OCI-LY7 (cell line): ENCODE data around the gene TNIK.

ENCODE experiments used
- CTCF ChIP-seq: fragments of 200-600 bp; sonication (generic); conservative IDR thresholded peaks from 2 replicates; pipeline ENCODE4 v1.5.1; 2014; ENCODE audit warnings: mild to moderate bottlenecking, antibody characterized with exemption, low read length, moderate library complexity, mixed read lengths
- EZH2phosphoT487 ChIP-seq: fragments of 200-600 bp; sonication (generic); IDR thresholded peaks from 2 replicates; pipeline ENCODE4 v1.6.1; 2018; ENCODE audit warnings: low read depth, borderline replicate concordance, mild to moderate bottlenecking, mixed run types, antibody characterized with exemption, low read length, moderate library complexity, mixed read lengths

DNA sequence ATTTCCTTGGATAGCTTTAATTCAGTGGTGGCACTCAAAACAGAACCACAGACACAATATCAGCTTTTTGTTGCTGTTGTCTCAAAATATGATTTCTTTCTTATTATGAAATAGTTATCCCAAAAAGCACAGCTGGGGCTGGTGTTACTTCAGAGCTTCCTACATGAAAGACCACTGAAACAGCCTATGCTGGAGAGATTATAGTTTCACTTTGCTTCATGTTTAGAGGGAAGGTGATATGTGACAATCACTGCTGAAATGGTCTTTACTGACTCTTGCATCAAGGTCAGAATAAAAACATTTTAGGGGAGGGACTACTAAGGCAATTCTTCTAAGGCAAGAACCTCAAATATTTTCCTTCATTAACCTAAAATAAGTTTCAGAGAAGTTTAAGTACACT is 190.7 kb downstream of the TNIK start:
- no peak for TF ChIP-seq CTCF
- TF ChIP-seq EZH2phosphoT487 = no peak
